ENCODE data around the gene LRRC4B. TPM values are rescaled to one million over a fixed set of nuclear protein-coding genes. Genes with fewer than 3 reads are reported as not detected.
"Not testable (repeated sequence)": the region's sequence is repeated elsewhere in the genome, so short reads cannot be mapped to it uniquely, and the experiment has no call there.

LRRC4B gene
- total RNA-seq, 1 experiment from 2014 or later: not detected

GRCh38 chr19:50531171-50531612, 37.0 kb downstream of the LRRC4B start:
- CTCF ChIA-PET: no interaction called here
- DNase-seq (ENCODE audit: unreplicated experiment): no peak

DNA sequence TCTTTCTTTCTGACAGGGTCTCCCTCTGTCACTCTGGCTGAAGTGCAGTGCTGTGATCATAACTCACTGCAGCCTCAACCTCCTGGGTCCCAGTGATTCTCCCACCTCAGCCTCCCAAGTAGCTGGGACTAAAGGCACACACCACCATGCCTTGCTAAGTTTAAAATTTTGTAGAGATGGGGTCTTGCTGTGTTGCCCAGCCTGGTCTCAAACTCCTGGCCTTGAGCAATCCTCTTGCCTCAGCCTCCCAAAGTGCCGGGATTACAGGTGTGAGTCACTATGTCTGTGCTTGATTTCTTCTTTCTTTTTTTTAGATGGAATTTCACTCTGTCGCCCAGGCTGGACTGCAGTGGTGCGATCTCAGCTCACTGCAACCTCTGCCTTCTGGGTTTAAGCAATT, 40.2 kb downstream of the LRRC4B start:
- DNase-seq (ENCODE audit: unreplicated experiment); H3K4me1 Mint-ChIP-seq (ENCODE audit: insufficient read depth, unreplicated experiment); H3K4me3 Mint-ChIP-seq (ENCODE audit: unreplicated experiment); BruUV-seq (replicated peaks); H3K36me3 Mint-ChIP-seq (ENCODE audit: insufficient read depth, unreplicated experiment); POLR2A ChIA-PET; intact Hi-C loops (cut with micrococcal nuclease); H3K27ac Mint-ChIP-seq (ENCODE audit: low read depth, unreplicated experiment): not testable (repeated sequence)
- Mint-ChIP-seq H3K9me3 (ENCODE audit: unreplicated experiment) (peaks cover 10% of the 10 kb centered on the region), H3K27me3 (ENCODE audit: insufficient read depth, unreplicated experiment) (peaks cover 11% of the 10 kb centered on the region)
- CTCF ChIA-PET: interaction anchor here (0.8 to 3.5 kb wide), 2 partner anchors 10 to 394 kb away, joined by 3 to 11 read pairs; no protein-coding TSS in a partner anchor

More at GRCh38 chr19:50531171-50531612, 37.0 kb downstream of the LRRC4B start:
- no peak overlapping the region for H3K4me3 Mint-ChIP-seq (ENCODE audit: unreplicated experiment)
- H3K36me3 Mint-ChIP-seq (ENCODE audit: insufficient read depth, unreplicated experiment): no peaks in the 10 kb centered on the region
- H3K4me1 Mint-ChIP-seq (ENCODE audit: insufficient read depth, unreplicated experiment): no peaks in the 10 kb centered on the region
- H3K9me3 Mint-ChIP-seq (ENCODE audit: unreplicated experiment): peaks cover 17% of the 10 kb centered on the region
- no TSS peak for BruUV-seq (replicated peaks)
- no peak overlapping the region for H3K27ac Mint-ChIP-seq (ENCODE audit: low read depth, unreplicated experiment)
- H3K27me3 Mint-ChIP-seq (ENCODE audit: insufficient read depth, unreplicated experiment): peaks cover 11% of the 10 kb centered on the region
- TF ChIP-seq, protein P1, sequence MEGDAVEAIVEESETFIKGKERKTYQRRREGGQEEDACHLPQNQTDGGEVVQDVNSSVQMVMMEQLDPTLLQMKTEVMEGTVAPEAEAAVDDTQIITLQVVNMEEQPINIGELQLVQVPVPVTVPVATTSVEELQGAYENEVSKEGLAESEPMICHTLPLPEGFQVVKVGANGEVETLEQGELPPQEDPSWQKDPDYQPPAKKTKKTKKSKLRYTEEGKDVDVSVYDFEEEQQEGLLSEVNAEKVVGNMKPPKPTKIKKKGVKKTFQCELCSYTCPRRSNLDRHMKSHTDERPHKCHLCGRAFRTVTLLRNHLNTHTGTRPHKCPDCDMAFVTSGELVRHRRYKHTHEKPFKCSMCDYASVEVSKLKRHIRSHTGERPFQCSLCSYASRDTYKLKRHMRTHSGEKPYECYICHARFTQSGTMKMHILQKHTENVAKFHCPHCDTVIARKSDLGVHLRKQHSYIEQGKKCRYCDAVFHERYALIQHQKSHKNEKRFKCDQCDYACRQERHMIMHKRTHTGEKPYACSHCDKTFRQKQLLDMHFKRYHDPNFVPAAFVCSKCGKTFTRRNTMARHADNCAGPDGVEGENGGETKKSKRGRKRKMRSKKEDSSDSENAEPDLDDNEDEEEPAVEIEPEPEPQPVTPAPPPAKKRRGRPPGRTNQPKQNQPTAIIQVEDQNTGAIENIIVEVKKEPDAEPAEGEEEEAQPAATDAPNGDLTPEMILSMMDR (IDR thresholded peaks at IDR 0.05; ENCODE audit: unreplicated experiment): no peak
- POLR2A ChIA-PET: no interaction called here
- intact Hi-C loops (cut with micrococcal nuclease): no loop called here

DNA sequence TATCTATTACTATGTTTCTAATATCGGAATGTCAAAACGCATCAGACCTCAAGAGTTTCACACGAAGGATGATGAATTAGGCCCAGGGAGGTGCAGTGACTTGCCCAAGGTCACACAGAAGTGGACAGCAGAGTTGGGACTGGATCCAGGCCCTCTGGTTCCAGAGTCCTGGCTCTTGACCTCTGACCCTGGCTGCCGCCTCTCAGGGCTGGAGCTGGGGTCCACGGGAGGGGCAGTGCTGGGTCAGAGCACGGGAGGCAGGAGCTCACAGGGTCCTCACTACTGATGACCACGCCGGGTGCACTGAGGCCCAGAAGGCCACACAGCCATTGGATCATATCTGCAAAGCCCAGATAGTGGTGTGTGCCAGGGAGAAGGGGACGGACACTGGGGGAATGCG, 45.4 kb downstream of the LRRC4B start:
- TF ChIP-seq, protein P1 (IDR thresholded peaks at IDR 0.05; ENCODE audit: unreplicated experiment): no peak
- POLR2A ChIA-PET: interaction anchor here (2.6 kb wide), 1 partner anchor 12 kb away, joined by 11 read pairs; the partner anchor contains the start of gene JOSD2
- no peak for DNase-seq (ENCODE audit: unreplicated experiment)
- Mint-ChIP-seq H3K27ac (ENCODE audit: low read depth, unreplicated experiment) (no peak overlapping the region), H3K36me3 (ENCODE audit: insufficient read depth, unreplicated experiment) (peaks cover 6% of the 10 kb centered on the region), H3K4me1 (ENCODE audit: insufficient read depth, unreplicated experiment) (no peaks in the 10 kb centered on the region), H3K4me3 (ENCODE audit: unreplicated experiment) (no peak overlapping the region), H3K27me3 (ENCODE audit: insufficient read depth, unreplicated experiment) (peaks cover 5% of the 10 kb centered on the region), H3K9me3 (ENCODE audit: unreplicated experiment) (no peaks in the 10 kb centered on the region)
- intact Hi-C loops (cut with micrococcal nuclease): no loop called here
- no TSS peak for BruUV-seq (replicated peaks)
- CTCF ChIA-PET: interaction anchor here (1.0 to 1.3 kb wide), 2 partner anchors 11 to 16 kb away, joined by 3 to 4 read pairs; no protein-coding TSS in a partner anchor

- DNase-seq (ENCODE audit: unreplicated experiment): no peak
- H3K4me1 Mint-ChIP-seq (ENCODE audit: insufficient read depth, unreplicated experiment): no peaks in the 10 kb centered on the region
- ChIA-PET POLR2A (interaction anchor here (2.6 kb wide), 1 partner anchor 10 kb away, joined by 11 read pairs; the partner anchor contains the start of gene JOSD2), CTCF (no interaction called here)
- H3K36me3 Mint-ChIP-seq (ENCODE audit: insufficient read depth, unreplicated experiment): peaks cover 6% of the 10 kb centered on the region
- no TSS peak for BruUV-seq (replicated peaks)
- H3K9me3 Mint-ChIP-seq (ENCODE audit: unreplicated experiment): no peaks in the 10 kb centered on the region
- no peak overlapping the region for H3K27ac Mint-ChIP-seq (ENCODE audit: low read depth, unreplicated experiment)
- no peak overlapping the region for H3K4me3 Mint-ChIP-seq (ENCODE audit: unreplicated experiment)
- TF ChIP-seq, protein P1 (IDR thresholded peaks at IDR 0.05; ENCODE audit: unreplicated experiment): no peak
- intact Hi-C loops (cut with micrococcal nuclease): no loop called here
- no peaks in the 10 kb centered on the region for H3K27me3 Mint-ChIP-seq (ENCODE audit: insufficient read depth, unreplicated experiment)
Observed at GRCh38 chr19:50520822-50521465, 47.3 kb downstream of the LRRC4B start.
